ENCODE measurements around the gene LRRK1.

Gene LRRK1

GRCh38 chr15:101003706-101004105 lies 84.5 kb downstream of the LRRK1 start:
- no peak overlapping the region for H3K27ac ChIP-seq (ENCODE audit: low read depth, low read length)
- H3K9me3 ChIP-seq (ENCODE audit: control insufficient read depth, insufficient read depth, low read length): no peaks in the 10 kb centered on the region
- H3K79me2 ChIP-seq (ENCODE audit: control insufficient read depth, low read length): peaks cover 23% of the 10 kb centered on the region
- H3F3A ChIP-seq (ENCODE audit: control insufficient read depth, insufficient read depth): peaks cover 36% of the 10 kb centered on the region
- H3K36me3 ChIP-seq (ENCODE audit: control insufficient read depth, low read length): peaks cover 83% of the 10 kb centered on the region
- H3K27me3 ChIP-seq (ENCODE audit: control insufficient read depth, low read length): no peaks in the 10 kb centered on the region
- no peaks in the 10 kb centered on the region for H3K9me2 ChIP-seq (replicated peaks; ENCODE audit: control insufficient read depth, low read length)
- TF ChIP-seq, protein P1, sequence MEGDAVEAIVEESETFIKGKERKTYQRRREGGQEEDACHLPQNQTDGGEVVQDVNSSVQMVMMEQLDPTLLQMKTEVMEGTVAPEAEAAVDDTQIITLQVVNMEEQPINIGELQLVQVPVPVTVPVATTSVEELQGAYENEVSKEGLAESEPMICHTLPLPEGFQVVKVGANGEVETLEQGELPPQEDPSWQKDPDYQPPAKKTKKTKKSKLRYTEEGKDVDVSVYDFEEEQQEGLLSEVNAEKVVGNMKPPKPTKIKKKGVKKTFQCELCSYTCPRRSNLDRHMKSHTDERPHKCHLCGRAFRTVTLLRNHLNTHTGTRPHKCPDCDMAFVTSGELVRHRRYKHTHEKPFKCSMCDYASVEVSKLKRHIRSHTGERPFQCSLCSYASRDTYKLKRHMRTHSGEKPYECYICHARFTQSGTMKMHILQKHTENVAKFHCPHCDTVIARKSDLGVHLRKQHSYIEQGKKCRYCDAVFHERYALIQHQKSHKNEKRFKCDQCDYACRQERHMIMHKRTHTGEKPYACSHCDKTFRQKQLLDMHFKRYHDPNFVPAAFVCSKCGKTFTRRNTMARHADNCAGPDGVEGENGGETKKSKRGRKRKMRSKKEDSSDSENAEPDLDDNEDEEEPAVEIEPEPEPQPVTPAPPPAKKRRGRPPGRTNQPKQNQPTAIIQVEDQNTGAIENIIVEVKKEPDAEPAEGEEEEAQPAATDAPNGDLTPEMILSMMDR (IDR thresholded peaks at IDR 0.05; ENCODE audit: low read depth, low read length, poor library complexity, severe bottlenecking): no peak
- TF ChIP-seq EZH2phosphoT487 (IDR thresholded peaks at IDR 0.05; ENCODE audit: borderline replicate concordance, low read length): no peak
- peaks cover 33% of the 10 kb centered on the region for H3K4me1 ChIP-seq (ENCODE audit: control insufficient read depth, low read length)
- H3K4me3 ChIP-seq (ENCODE audit: low read length): no peak overlapping the region
- H4K20me1 ChIP-seq (ENCODE audit: control insufficient read depth, insufficient read depth, low read depth, low read length): peaks cover 2% of the 10 kb centered on the region
- H3K4me2 ChIP-seq (ENCODE audit: low read length): no peak overlapping the region

DNA sequence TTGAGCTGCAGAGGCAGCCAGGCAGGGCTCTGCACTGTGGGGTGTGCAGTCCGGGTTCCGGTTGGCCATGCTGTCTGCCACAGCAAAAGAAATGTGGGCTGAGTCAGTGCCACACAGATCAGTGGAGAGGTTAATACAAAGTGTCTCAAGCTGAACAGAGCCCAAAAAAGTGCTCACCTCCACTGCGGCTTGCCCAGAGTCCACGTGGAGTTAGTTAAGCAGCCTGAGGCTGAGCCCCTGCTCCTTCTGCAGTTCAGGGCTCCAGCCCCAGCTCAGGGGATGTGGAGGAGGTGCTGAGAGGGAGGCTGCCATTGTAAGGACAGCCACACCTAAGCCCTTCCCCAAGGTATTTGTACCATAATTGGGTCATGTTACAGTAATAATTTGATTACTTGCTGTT lies 85.3 kb downstream of the LRRK1 start:
- H3K9me3 ChIP-seq (ENCODE audit: control insufficient read depth, insufficient read depth, low read length): no peaks in the 10 kb centered on the region
- H3K9me2 ChIP-seq (replicated peaks; ENCODE audit: control insufficient read depth, low read length): no peaks in the 10 kb centered on the region
- H3F3A ChIP-seq (ENCODE audit: control insufficient read depth, insufficient read depth): peaks cover 36% of the 10 kb centered on the region
- H3K4me2 ChIP-seq (ENCODE audit: low read length): no peak overlapping the region
- H3K4me3 ChIP-seq (ENCODE audit: low read length): no peak overlapping the region
- peaks cover 35% of the 10 kb centered on the region for H3K4me1 ChIP-seq (ENCODE audit: control insufficient read depth, low read length)
- H3K79me2 ChIP-seq (ENCODE audit: control insufficient read depth, low read length): peaks cover 28% of the 10 kb centered on the region
- no peak for TF ChIP-seq EZH2phosphoT487 (IDR thresholded peaks at IDR 0.05; ENCODE audit: borderline replicate concordance, low read length)
- TF ChIP-seq, protein P1 (IDR thresholded peaks at IDR 0.05; ENCODE audit: low read depth, low read length, poor library complexity, severe bottlenecking): no peak
- no peak overlapping the region for H3K27ac ChIP-seq (ENCODE audit: low read depth, low read length)
- peaks cover 2% of the 10 kb centered on the region for H4K20me1 ChIP-seq (ENCODE audit: control insufficient read depth, insufficient read depth, low read depth, low read length)
- H3K36me3 ChIP-seq (ENCODE audit: control insufficient read depth, low read length): peaks cover 82% of the 10 kb centered on the region
- H3K27me3 ChIP-seq (ENCODE audit: control insufficient read depth, low read length): no peaks in the 10 kb centered on the region

DNA sequence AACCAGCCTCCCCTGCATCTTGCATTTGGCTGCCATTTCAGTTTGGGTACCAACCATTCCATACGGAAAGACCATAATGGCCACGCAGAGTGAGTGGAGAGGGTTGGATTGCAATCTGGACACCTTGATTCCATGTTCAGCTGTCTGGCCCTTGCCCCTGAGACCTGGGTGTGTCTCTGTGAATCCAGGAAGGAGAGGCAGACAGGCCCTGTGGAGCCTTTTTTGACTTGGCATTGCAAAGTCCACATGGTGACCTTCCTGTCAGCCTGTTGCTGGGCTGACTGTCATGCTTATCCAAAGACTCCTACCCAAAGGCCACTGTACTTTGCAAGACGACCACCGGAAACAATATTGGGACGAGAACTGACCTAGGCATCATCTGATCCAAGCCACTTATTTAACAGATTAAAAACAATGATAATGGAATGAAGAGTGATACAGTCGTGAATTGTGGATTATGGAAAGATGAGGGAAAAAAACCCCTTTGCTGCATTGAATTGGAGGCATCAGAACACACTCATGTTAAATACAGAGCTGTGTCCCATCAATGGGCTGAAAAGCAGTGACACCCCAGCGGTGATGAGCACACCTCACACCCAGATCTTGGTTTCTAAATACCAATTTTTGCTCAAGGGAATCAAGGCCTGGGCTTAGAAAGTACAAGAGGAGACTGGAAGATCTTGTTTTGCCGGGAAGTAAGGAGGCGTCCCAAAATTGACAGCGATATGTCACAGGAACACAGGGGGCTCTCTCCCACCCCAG lies 86.0 kb downstream of the LRRK1 start:
- H3K9me2 ChIP-seq (replicated peaks; ENCODE audit: control insufficient read depth, low read length): no peaks in the 10 kb centered on the region
- H3F3A ChIP-seq (ENCODE audit: control insufficient read depth, insufficient read depth): peaks cover 34% of the 10 kb centered on the region
- peaks cover 23% of the 10 kb centered on the region for H3K79me2 ChIP-seq (ENCODE audit: control insufficient read depth, low read length)
- no peaks in the 10 kb centered on the region for H3K27me3 ChIP-seq (ENCODE audit: control insufficient read depth, low read length)
- H3K4me2 ChIP-seq (ENCODE audit: low read length): no peak overlapping the region
- peaks cover 82% of the 10 kb centered on the region for H3K36me3 ChIP-seq (ENCODE audit: control insufficient read depth, low read length)
- no peak overlapping the region for H3K4me3 ChIP-seq (ENCODE audit: low read length)
- no peak overlapping the region for H3K27ac ChIP-seq (ENCODE audit: low read depth, low read length)
- no peaks in the 10 kb centered on the region for H3K9me3 ChIP-seq (ENCODE audit: control insufficient read depth, insufficient read depth, low read length)
- peaks cover 35% of the 10 kb centered on the region for H3K4me1 ChIP-seq (ENCODE audit: control insufficient read depth, low read length)
- no peak for TF ChIP-seq EZH2phosphoT487 (IDR thresholded peaks at IDR 0.05; ENCODE audit: borderline replicate concordance, low read length)
- TF ChIP-seq, protein P1 (IDR thresholded peaks at IDR 0.05; ENCODE audit: low read depth, low read length, poor library complexity, severe bottlenecking): no peak
- H4K20me1 ChIP-seq (ENCODE audit: control insufficient read depth, insufficient read depth, low read depth, low read length): peaks cover 2% of the 10 kb centered on the region

All from DOHH2 (cell line).